Activated naive CD8-positive, alpha-beta T cell treated with anti-CD3 and anti-CD28 coated beads for 36 hours (primary cell): ENCODE measurements around the gene HSP90AA1. TPM values are rescaled to one million over a fixed set of nuclear protein-coding genes. Genes with fewer than 3 reads are reported as not detected.
"Not testable (repeated sequence)": the region's sequence is repeated elsewhere in the genome, so short reads cannot be mapped to it uniquely, and the experiment has no call there.

Experiments
- DNase-seq: peaks from one replicate; pipeline ENCODE4 v3.0.0; 2021
- H3K27ac Mint-ChIP-seq: one replicate; pipeline ENCODE4 v1.8.0; 2022; ENCODE audit warnings: mild to moderate bottlenecking, moderate library complexity, mixed read lengths
- H3K27me3 Mint-ChIP-seq: one replicate; pipeline ENCODE4 v1.8.0; 2022; ENCODE audit warnings: mild to moderate bottlenecking, mixed read lengths
- H3K36me3 Mint-ChIP-seq: one replicate; pipeline ENCODE4 v1.8.0; 2021; ENCODE audit warnings: mild to moderate bottlenecking, mixed read lengths
- H3K4me1 Mint-ChIP-seq: one replicate; pipeline ENCODE4 v1.8.0; 2021; ENCODE audit warnings: mixed read lengths
- H3K4me3 Mint-ChIP-seq: one replicate; pipeline ENCODE4 v1.8.0; 2022; ENCODE audit warnings: mild to moderate bottlenecking, moderate library complexity, mixed read lengths
- H3K9me3 Mint-ChIP-seq: one replicate; pipeline ENCODE4 v1.8.0; 2022; ENCODE audit warnings: mixed read lengths
- total RNA-seq, 2 experiments: library from RNA; stranded (reverse); gene quantifications; one replicate each; pipeline ENCODE4 v1.2.3, GENCODE V29; 2021

HSP90AA1 gene
- 1,000 to 10,000 TPM; 1,485 to 1,535 TPM for total RNA-seq

GRCh38 chr14:102086972-102087761 lies at the start of gene HSP90AA1:
HSP90AA1 (minus strand) TSS chr14:102087044; CDS start chr14:102086378, 666 bp downstream.
- H3K27me3 Mint-ChIP-seq, result no peaks in the 10 kb centered on the region
- H3K36me3 Mint-ChIP-seq, result peaks cover 49% of the 10 kb centered on the region
- peak within 1 kb of the TSS; percentile 99 for H3K27ac Mint-ChIP-seq
- no peaks in the 10 kb centered on the region for H3K9me3 Mint-ChIP-seq
- H3K4me1 Mint-ChIP-seq, result peaks cover 45% of the 10 kb centered on the region
- peak within 1 kb of the TSS; percentile 95 for H3K4me3 Mint-ChIP-seq
- peak; percentile 97 for DNase-seq

GRCh38 chr14:102135456-102135855 lies 48.6 kb upstream of the HSP90AA1 start:
- not testable (repeated sequence) for H3K4me1 Mint-ChIP-seq, H3K4me3 Mint-ChIP-seq, DNase-seq, H3K27ac Mint-ChIP-seq, H3K36me3 Mint-ChIP-seq, H3K9me3 Mint-ChIP-seq, H3K27me3 Mint-ChIP-seq

GRCh38 chr14:102134719-102135118 lies 47.9 kb upstream of the HSP90AA1 start:
- not testable (repeated sequence) for H3K27me3 Mint-ChIP-seq, H3K4me3 Mint-ChIP-seq, DNase-seq, H3K9me3 Mint-ChIP-seq, H3K27ac Mint-ChIP-seq, H3K4me1 Mint-ChIP-seq, H3K36me3 Mint-ChIP-seq

GRCh38 chr14:102134021-102134420 lies 47.2 kb upstream of the HSP90AA1 start:
- H3K4me1 Mint-ChIP-seq, H3K27me3 Mint-ChIP-seq, H3K9me3 Mint-ChIP-seq, H3K4me3 Mint-ChIP-seq, H3K36me3 Mint-ChIP-seq, H3K27ac Mint-ChIP-seq, DNase-seq: not testable (repeated sequence)

GRCh38 chr14:102131741-102132140 lies 44.9 kb upstream of the HSP90AA1 start:
- Mint-ChIP-seq H3K4me1 (no peaks in the 10 kb centered on the region), H3K36me3 (no peaks in the 10 kb centered on the region), H3K27ac (no peak overlapping the region), H3K9me3 (no peaks in the 10 kb centered on the region), H3K4me3 (no peak overlapping the region), H3K27me3 (no peaks in the 10 kb centered on the region)
- no peak for DNase-seq

GRCh38 chr14:102126807-102127455 lies 40.1 kb upstream of the HSP90AA1 start:
- DNase-seq, result no peak
- Mint-ChIP-seq H3K36me3 (no peaks in the 10 kb centered on the region), H3K27me3 (no peaks in the 10 kb centered on the region), H3K27ac (no peak overlapping the region), H3K9me3 (no peaks in the 10 kb centered on the region), H3K4me1 (no peaks in the 10 kb centered on the region), H3K4me3 (no peak overlapping the region)

GRCh38 chr14:102125546-102125945 lies 38.7 kb upstream of the HSP90AA1 start:
- H3K27ac Mint-ChIP-seq, result no peak overlapping the region
- H3K4me1 Mint-ChIP-seq, result no peaks in the 10 kb centered on the region
- no peaks in the 10 kb centered on the region for H3K36me3 Mint-ChIP-seq
- no peak for DNase-seq
- H3K27me3 Mint-ChIP-seq, result no peaks in the 10 kb centered on the region
- no peaks in the 10 kb centered on the region for H3K9me3 Mint-ChIP-seq
- no peak overlapping the region for H3K4me3 Mint-ChIP-seq

- Mint-ChIP-seq H3K36me3 (no peaks in the 10 kb centered on the region), H3K9me3 (no peaks in the 10 kb centered on the region), H3K4me3 (no peak overlapping the region), H3K27ac (no peak overlapping the region), H3K27me3 (no peaks in the 10 kb centered on the region), H3K4me1 (no peaks in the 10 kb centered on the region)
- no peak for DNase-seq
These were observed 37.6 kb upstream of the HSP90AA1 start for GRCh38 chr14:102124419-102124818.

GRCh38 chr14:102121567-102121966 lies 34.7 kb upstream of the HSP90AA1 start:
- Mint-ChIP-seq H3K27me3 (no peaks in the 10 kb centered on the region), H3K9me3 (no peaks in the 10 kb centered on the region), H3K27ac (no peak overlapping the region), H3K36me3 (peaks cover 6% of the 10 kb centered on the region), H3K4me3 (no peak overlapping the region), H3K4me1 (no peaks in the 10 kb centered on the region)
- DNase-seq, result no peak

- DNase-seq, result no peak
- Mint-ChIP-seq H3K27me3 (no peaks in the 10 kb centered on the region), H3K27ac (no peak overlapping the region), H3K4me3 (no peak overlapping the region), H3K9me3 (no peaks in the 10 kb centered on the region), H3K36me3 (peaks cover 6% of the 10 kb centered on the region), H3K4me1 (no peaks in the 10 kb centered on the region)
These were observed 34.0 kb upstream of the HSP90AA1 start for GRCh38 chr14:102120888-102121287.

- Mint-ChIP-seq H3K4me1 (no peaks in the 10 kb centered on the region), H3K36me3 (peaks cover 6% of the 10 kb centered on the region), H3K9me3 (no peaks in the 10 kb centered on the region), H3K27me3 (no peaks in the 10 kb centered on the region), H3K27ac (no peak overlapping the region), H3K4me3 (no peak overlapping the region)
- no peak for DNase-seq
These were observed 31.0 kb upstream of the HSP90AA1 start for GRCh38 chr14:102117852-102118251.

- Mint-ChIP-seq H3K27me3 (no peaks in the 10 kb centered on the region), H3K4me1 (no peaks in the 10 kb centered on the region), H3K9me3 (peaks cover 1% of the 10 kb centered on the region), H3K4me3 (no peak overlapping the region), H3K27ac (no peak overlapping the region), H3K36me3 (peaks cover 6% of the 10 kb centered on the region)
- no peak for DNase-seq
These were observed 29.7 kb upstream of the HSP90AA1 start for GRCh38 chr14:102116361-102117180.

GRCh38 chr14:102111101-102111500 lies 24.3 kb upstream of the HSP90AA1 start:
- Mint-ChIP-seq H3K4me1 (no peaks in the 10 kb centered on the region), H3K36me3 (peaks cover 4% of the 10 kb centered on the region), H3K27ac (no peak overlapping the region), H3K27me3 (no peaks in the 10 kb centered on the region), H3K4me3 (no peak overlapping the region), H3K9me3 (peaks cover 7% of the 10 kb centered on the region)
- DNase-seq, result no peak

GRCh38 chr14:102109332-102109731 lies 22.5 kb upstream of the HSP90AA1 start:
- not testable (repeated sequence) for H3K27ac Mint-ChIP-seq, H3K4me1 Mint-ChIP-seq, H3K36me3 Mint-ChIP-seq, H3K27me3 Mint-ChIP-seq, DNase-seq, H3K4me3 Mint-ChIP-seq, H3K9me3 Mint-ChIP-seq

- no peaks in the 10 kb centered on the region for H3K27me3 Mint-ChIP-seq
- no peaks in the 10 kb centered on the region for H3K4me1 Mint-ChIP-seq
- H3K27ac Mint-ChIP-seq, result no peak overlapping the region
- no peak for DNase-seq
- H3K9me3 Mint-ChIP-seq, result peaks cover 6% of the 10 kb centered on the region
- peaks cover 4% of the 10 kb centered on the region for H3K36me3 Mint-ChIP-seq
- no peak overlapping the region for H3K4me3 Mint-ChIP-seq
These were observed 18.5 kb upstream of the HSP90AA1 start for GRCh38 chr14:102105369-102105768.
